ENCODE results near the gene WDR88. TPM values are rescaled to one million over a fixed set of nuclear protein-coding genes. Genes with fewer than 3 reads are reported as not detected.

The WDR88 gene
- total RNA-seq, 2 donors from 2014 or later, result not detected

- H3K27ac ChIP-seq (ENCODE audit: low read depth, low read length), result no peak overlapping the region
- Mint-ChIP-seq H3K9me3 (peaks cover 6% of the 10 kb centered on the region), H3K4me3 (no peak overlapping the region), H3K36me3 (ENCODE audit: low read depth) (no peaks in the 10 kb centered on the region), H3K27me3 (ENCODE audit: insufficient read depth) (no peaks in the 10 kb centered on the region), H3K4me1 (no peaks in the 10 kb centered on the region), H3K27ac (no peak overlapping the region)
- no peak for TF ChIP-seq CTCF (conservative IDR thresholded peaks at IDR 0.05)
- H3K36me3 ChIP-seq (ENCODE audit: control insufficient read depth, insufficient read depth, low read length), result no peaks in the 10 kb centered on the region
- no peaks in the 10 kb centered on the region for H3K4me1 ChIP-seq (ENCODE audit: control insufficient read depth, insufficient read depth, low read length)
- WGBS, 2 experiments (ENCODE audit: insufficient coverage in 1 of 2, insufficient read length in 1 of 2), result 91 to 95% methylated on average over 5 of the region's 5 CpGs
- no peak overlapping the region for H3K4me3 ChIP-seq (ENCODE audit: low read length)
- no peak overlapping the region for H3K9ac ChIP-seq (ENCODE audit: extremely low read depth, low read length, poor library complexity, severe bottlenecking)
- no peaks in the 10 kb centered on the region for H3K27me3 ChIP-seq (ENCODE audit: control insufficient read depth, insufficient read depth, low read length, poor library complexity, severe bottlenecking)
- H3K9me3 ChIP-seq (ENCODE audit: control insufficient read depth, low read length), result no peaks in the 10 kb centered on the region
- peak; percentile 11 for DNase-seq
Observed at GRCh38 chr19:33156334-33156733, 24.4 kb downstream of the WDR88 start.

GRCh38 chr19:33157906-33158305 is 26.0 kb downstream of the WDR88 start:
- H3K9me3 Mint-ChIP-seq, result peaks cover 6% of the 10 kb centered on the region
- Histone ChIP-seq H3K27me3 (ENCODE audit: control insufficient read depth, insufficient read depth, low read length, poor library complexity, severe bottlenecking) (no peaks in the 10 kb centered on the region), H3K27ac (ENCODE audit: low read depth, low read length) (no peak overlapping the region), H3K9me3 (ENCODE audit: control insufficient read depth, low read length) (no peaks in the 10 kb centered on the region), H3K4me1 (ENCODE audit: control insufficient read depth, insufficient read depth, low read length) (no peaks in the 10 kb centered on the region), H3K36me3 (ENCODE audit: control insufficient read depth, insufficient read depth, low read length) (no peaks in the 10 kb centered on the region), H3K9ac (ENCODE audit: extremely low read depth, low read length, poor library complexity, severe bottlenecking) (no peak overlapping the region), H3K4me3 (ENCODE audit: low read length) (no peak overlapping the region)
- no peaks in the 10 kb centered on the region for H3K4me1 Mint-ChIP-seq
- H3K4me3 Mint-ChIP-seq, result no peak overlapping the region
- no peak overlapping the region for H3K27ac Mint-ChIP-seq
- TF ChIP-seq CTCF (conservative IDR thresholded peaks at IDR 0.05), result no peak
- 87 to 90% methylated on average over 3 of the region's 3 CpGs for WGBS, 2 experiments (ENCODE audit: insufficient coverage in 1 of 2, insufficient read length in 1 of 2)
- no peaks in the 10 kb centered on the region for H3K27me3 Mint-ChIP-seq (ENCODE audit: insufficient read depth)
- DNase-seq, result peak; percentile 30
- no peaks in the 10 kb centered on the region for H3K36me3 Mint-ChIP-seq (ENCODE audit: low read depth)

GRCh38 chr19:33158365-33158764 is 26.5 kb downstream of the WDR88 start:
- Histone ChIP-seq H3K9me3 (ENCODE audit: control insufficient read depth, low read length) (no peaks in the 10 kb centered on the region), H3K4me3 (ENCODE audit: low read length) (no peak overlapping the region), H3K36me3 (ENCODE audit: control insufficient read depth, insufficient read depth, low read length) (no peaks in the 10 kb centered on the region), H3K9ac (ENCODE audit: extremely low read depth, low read length, poor library complexity, severe bottlenecking) (no peak overlapping the region), H3K27me3 (ENCODE audit: control insufficient read depth, insufficient read depth, low read length, poor library complexity, severe bottlenecking) (no peaks in the 10 kb centered on the region), H3K4me1 (ENCODE audit: control insufficient read depth, insufficient read depth, low read length) (no peaks in the 10 kb centered on the region), H3K27ac (ENCODE audit: low read depth, low read length) (no peak overlapping the region)
- Mint-ChIP-seq H3K9me3 (peaks cover 6% of the 10 kb centered on the region), H3K4me3 (no peak overlapping the region), H3K36me3 (ENCODE audit: low read depth) (no peaks in the 10 kb centered on the region), H3K4me1 (no peaks in the 10 kb centered on the region), H3K27ac (no peak overlapping the region), H3K27me3 (ENCODE audit: insufficient read depth) (no peaks in the 10 kb centered on the region)
- 92 to 96% methylated on average over 3 to 6 of the region's 6 CpGs for WGBS, 2 experiments (ENCODE audit: insufficient coverage in 1 of 2, insufficient read length in 1 of 2)
- no peak for TF ChIP-seq CTCF (conservative IDR thresholded peaks at IDR 0.05)
- DNase-seq, result peak; percentile 6

All from endodermal cell (in vitro differentiated cells).